Astrocyte (in vitro differentiated cells and primary cell): ENCODE data around the gene TTC8.

Experiments
- CTCF ChIP-seq: IDR thresholded peaks from 2 replicates; pipeline ENCODE4 v1.5.1; 2011; ENCODE audit warnings: low read depth, mild to moderate bottlenecking, inconsistent platforms, low read length, moderate library complexity; ENCODE audit not compliant: insufficient read depth
- EZH2 ChIP-seq: IDR thresholded peaks from 2 replicates; pipeline ENCODE4 v1.6.1; 2012; ENCODE audit warnings: mild to moderate bottlenecking, low read length, inconsistent platforms; ENCODE audit not compliant: insufficient read depth

GRCh38 chr14:88863167-88863566 is 38.7 kb downstream of the TTC8 start:
- TF ChIP-seq CTCF = no peak
- no peak for TF ChIP-seq EZH2
